ENCODE measurements around the gene PARD3. TPM values are rescaled to one million over a fixed set of nuclear protein-coding genes. Genes with fewer than 3 reads are reported as not detected.

The PARD3 gene
- total RNA-seq, 1 donor from 2014 or later: 27.7 TPM

DNA sequence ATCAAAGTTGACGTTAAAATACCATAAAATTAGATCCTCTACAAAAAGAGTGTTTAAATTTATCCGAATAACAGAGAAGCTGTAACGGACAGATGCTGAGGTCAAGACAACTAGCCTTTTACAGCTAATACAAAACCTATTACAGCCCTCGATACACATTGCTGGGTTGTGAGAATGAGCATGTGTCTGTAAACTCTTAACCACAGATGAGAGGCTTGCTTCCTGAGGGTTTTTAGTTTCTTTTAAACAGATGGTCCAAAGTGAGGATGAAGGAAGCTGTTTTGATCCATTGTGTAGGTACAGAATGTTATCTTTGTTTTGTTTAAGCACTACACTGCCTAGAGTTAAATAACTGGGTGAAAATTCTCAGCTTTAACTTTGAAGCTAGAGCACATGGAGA lies 578.2 kb downstream of the PARD3 start:
- DNase-seq (ENCODE audit: low spot score): no peak

DNA sequence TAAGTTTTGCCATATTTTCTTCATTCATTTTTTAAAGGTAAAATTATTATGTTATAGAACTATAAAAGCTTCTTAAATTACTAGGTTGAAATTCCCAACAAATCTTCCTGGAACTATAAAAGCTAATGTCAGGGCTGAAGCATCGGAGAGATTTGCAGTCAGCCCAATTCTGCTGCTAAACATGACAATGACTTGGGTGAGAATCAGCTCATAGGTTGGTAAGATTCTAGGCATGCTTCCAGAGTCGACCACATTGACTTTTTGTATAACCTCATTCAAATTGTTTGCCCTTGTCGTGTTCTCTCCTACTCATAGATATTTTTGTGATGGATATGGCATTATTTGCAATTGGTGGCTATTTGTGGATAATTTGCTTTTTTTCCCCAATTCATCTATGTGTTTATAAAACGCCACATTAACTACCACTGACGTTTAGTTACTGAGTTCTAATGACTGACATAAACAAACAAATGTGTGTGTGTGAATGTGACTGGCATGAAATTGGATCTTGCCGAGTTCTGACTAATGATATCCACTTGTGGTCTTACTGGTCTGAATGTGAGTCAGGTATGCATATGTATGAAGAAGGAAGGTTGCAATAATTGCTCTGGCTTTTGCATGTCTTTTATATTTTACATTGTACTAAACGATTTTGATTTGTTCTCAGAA lies 579.8 kb downstream of the PARD3 start:
- DNase-seq (ENCODE audit: low spot score): no peak

DNA sequence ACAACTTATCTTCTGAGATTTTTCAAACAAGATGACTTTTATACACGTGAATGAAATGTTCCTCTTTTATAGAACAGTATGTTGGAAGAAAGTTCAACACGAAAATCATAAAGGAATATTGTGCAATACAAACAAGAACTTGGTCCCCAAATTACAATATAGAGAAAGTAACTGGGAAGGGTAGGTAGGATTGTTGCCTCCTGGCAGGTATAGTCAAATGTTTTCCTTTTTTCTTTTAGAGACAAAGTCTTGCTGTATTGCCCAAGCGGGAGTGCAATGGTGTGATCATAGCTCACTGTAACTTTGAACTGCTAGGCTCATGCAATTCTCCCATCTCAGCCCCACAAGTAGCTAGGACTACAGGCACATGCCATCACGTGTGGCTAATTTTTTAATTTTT lies 582.6 kb downstream of the PARD3 start:
- no peak for DNase-seq (ENCODE audit: low spot score)

DNA sequence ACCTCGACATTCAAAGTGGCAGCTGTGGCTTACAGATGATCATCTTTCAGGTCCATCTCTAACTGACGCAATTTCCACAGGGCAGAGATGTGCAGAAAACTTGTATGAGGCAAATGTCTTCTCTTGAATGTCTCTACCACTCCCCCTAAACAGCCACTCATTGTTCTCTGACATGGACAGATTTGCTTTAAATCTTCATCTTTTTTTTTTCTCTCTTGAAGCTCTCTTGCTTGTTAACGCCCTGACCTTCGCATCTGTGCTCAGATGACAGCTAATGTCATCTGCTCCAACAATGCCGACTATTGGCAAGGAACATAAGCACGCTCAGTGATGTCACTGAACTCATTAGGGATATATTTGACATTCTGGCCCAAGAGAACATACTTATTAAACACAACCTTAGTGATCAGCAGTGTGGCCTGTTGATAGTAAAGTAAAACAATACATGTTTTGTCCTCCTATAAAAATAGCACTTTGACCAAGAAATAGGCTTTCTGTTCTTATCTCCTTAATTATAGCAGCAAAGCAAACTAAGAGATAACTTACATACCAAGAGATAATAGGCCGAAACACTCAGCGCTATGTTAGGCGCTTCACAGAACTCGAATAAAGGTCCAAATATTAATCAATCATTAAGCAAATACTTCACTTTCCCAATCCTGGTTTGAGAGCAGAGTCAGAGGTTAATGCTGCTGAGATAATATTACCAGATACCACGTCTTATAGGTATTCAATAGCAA lies 583.5 kb downstream of the PARD3 start:
- DNase-seq (ENCODE audit: low spot score): no peak

DNA sequence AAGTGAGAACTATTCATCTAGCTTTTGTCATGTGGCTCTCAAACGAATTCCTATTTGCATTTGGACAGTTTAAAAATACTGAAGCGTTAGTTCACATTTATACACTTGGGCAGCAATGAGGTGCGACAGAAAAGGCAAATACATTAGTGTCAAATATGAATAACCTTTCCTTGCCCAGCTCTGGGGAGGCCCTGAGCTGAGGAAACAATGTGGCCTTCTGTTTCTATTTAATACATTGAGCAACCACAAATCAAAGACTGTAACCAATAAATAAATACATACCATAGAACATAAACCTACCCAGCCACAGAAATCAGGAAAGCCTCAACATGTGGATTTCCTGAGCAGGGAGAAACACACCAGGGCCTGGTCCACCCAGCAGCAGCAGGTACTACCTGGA lies 585.2 kb downstream of the PARD3 start:
- DNase-seq (ENCODE audit: low spot score): no peak

DNA sequence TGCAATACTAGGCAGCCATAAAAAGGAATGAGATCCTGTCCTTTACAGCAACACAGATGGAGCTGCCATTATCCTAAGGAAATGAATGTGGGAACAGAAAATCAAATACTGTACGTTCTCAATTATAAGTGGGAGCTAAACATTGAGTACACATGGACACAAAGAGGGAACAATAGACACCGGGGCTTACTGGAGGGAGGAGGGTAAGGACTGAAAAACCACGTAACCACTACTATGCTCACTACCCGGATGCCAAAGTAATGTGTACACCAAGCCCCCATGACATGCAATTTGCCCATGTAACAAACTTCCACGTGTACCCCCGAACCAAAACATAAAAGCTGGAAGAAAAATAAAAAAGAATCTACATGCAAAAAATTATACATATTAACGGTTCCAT lies 587.0 kb downstream of the PARD3 start:
- DNase-seq (ENCODE audit: low spot score): no peak

DNA sequence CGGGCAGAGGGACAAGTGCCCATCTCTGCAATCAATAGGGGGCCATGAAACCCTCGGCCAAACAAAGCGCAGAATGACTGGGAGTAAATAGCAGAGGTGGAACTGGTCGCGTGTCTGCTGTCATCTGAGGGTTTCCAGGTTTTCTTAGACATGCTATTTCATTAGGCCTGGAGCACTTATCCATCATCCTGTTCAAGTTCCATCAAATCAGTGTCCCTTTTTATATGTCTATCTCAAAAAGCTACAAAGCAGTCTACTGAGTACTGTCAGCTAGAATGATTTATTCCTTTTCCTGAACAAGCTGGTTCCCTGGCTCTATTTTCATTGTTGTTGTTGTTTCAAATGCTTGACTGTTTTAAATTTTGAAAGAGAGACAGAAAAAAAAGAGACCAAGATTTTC lies 590.5 kb downstream of the PARD3 start:
- no peak for DNase-seq (ENCODE audit: low spot score)

DNA sequence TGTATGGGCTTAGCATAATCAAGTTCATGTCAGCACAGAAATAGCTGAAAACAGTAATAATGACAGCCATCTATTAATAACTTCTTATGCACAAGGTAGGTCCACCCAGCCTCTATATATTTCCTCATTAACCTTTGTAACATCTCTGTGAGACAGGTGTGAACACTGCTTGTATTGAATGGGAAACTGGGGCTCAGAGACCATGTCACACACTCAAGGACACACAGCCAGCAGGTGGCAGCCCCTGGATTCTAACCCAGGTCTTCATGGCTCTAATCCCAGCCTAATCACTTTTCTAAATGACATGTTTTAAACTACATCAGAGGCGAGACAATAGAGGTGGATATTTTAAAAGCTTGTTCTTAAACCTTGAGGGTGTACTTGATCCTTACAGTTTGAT lies 591.4 kb downstream of the PARD3 start:
- DNase-seq (ENCODE audit: low spot score): no peak

DNA sequence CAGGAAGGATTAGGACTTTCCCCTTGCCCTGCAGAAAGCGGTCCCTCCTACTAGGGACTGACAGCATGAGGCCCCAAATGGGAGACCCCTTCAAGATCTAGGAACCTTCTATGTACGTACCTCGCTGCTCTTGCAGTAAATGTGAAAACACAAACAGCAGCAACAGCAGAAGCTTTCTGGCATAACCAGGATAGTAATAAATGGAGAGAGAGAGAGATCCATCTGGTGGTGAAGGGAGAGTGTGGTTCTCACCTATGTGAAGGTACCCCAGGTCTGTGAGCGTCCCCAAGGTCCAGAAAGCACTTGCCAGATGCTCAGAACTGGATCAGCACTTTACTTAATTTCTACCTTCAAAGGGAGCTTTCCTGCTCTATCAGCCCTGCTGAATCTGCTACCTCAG lies 592.7 kb downstream of the PARD3 start:
- no peak for DNase-seq (ENCODE audit: low spot score)

DNA sequence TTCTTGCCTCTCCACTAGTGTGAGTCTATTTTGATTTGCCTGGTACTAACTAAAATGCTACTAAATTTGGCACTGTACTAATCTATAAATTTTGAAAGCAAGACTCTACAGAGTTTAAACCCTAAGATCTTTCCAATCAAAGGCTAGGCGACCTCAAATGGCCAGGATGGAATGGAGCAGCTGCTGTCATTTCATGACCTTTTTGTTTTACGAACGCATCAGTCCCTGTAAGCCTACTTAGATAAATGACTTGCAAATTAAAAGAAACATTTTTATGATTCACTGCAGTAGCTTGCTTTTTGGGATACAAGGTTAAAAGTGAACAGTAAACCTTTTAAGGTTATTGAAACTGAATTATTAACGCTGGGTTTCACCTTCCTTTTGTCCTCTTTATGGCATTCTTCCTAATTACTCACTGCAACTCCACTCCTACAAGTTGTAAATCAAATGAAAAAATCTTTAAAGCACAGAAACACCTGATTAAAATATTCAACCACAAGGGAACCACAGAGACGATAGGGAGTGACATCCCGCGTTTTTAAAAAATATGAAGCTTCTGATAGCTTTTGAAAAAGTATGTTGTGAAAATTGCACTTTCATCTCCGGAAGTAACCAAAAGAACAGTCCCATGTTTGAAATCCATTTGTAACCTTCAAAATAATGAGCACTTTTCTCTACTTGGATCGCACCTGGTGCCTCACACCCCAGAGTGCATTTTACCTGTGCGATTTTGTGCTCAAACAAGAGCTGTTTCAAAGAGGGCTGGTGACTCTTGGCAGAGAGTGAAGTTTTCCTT lies 595.1 kb downstream of the PARD3 start:
- no peak for DNase-seq (ENCODE audit: low spot score)

DNA sequence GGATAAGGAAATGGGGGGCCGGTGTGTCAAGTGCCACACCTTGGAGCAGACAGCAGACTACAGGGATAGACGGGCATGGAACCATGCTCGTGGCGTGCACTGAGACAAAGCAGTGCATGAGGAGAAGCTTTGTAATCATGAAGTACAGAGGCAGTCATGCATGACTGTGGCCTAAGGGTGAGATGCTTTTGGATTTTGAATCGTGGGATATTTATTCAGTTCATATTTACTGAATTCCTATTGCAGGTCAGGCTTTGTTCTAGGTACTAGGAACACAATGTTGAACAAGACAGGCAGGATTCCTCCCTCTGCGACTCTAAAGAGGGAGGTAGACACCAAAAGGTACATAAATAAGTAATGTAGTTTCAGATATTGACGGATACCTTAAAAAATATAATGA lies 597.6 kb downstream of the PARD3 start:
- DNase-seq (ENCODE audit: low spot score): no peak

DNA sequence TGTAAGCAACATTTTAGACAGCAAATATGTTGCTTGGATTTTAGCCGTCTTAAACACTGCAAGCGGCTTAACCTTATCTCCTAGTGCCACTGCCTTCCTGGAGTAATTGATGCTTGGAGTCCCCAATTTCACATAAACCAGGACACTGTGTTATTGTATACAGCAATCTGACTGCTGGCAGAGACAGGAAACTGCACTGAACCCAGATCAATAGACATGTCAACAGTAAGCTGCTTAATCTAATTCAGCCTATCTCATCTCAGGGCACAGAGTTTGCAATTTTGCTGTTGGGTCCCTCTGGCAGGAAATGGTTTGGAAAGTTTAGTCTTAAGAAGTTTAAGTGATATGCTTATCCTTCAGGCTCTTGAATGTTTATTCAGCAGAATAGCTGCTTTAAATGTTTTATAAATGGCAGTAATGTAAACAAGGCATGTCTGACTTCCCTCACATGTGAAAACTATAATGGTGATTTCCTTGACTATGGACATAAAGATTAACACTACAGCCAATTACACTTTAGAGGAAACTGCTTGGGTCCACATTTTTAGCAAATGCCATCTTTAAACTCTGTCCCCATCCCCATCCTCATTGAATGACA lies 598.6 kb downstream of the PARD3 start:
- no peak for DNase-seq (ENCODE audit: low spot score)

DNA sequence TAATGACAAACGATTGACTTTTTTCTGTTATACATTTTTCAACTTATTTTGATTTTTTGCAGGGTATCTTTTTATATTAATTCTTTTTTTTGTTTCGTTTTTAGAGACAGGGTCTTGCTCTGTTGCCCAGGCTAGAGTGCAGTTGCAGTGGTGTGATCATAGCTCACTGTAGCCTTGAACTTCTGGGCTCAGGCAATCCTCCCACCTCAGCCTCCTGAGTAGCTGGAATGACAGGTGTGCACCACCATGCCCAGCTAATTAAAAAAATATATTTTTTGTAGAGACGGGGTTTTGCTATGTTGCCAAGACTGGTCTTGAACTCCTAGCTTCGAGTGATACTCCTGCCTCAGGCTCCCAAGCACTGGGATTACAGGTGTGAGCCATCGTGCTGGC lies 601.3 kb downstream of the PARD3 start:
- no peak for DNase-seq (ENCODE audit: low spot score)

DNA sequence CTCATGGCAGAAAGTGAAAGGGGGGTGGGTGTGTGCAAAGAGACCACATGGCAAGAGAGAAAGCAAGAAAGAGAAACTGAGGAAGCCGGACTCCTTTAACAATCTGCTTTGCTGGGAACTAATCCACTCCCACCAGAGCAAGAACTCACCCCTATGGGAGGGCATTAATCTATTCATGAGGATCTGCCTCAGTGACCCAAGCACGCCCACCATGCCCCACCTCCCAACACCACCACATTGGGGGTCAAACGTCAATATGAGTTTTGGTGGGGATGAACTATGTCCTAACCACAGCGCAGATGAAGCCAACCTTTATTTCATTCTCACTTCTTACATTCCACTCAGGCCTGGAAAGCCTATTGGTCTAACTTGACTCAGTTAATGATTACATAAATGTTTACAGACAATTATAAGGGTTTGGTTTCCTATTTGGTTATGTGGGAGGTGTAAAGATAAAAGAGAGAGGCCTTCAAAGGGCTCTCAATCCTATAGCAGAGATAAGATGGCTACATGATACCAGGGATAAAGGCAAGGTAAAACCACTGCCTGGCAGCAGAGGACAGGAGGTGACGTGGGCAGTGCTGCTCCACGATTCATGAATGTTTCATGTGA lies 601.8 kb downstream of the PARD3 start:
- DNase-seq (ENCODE audit: low spot score): no peak

DNA sequence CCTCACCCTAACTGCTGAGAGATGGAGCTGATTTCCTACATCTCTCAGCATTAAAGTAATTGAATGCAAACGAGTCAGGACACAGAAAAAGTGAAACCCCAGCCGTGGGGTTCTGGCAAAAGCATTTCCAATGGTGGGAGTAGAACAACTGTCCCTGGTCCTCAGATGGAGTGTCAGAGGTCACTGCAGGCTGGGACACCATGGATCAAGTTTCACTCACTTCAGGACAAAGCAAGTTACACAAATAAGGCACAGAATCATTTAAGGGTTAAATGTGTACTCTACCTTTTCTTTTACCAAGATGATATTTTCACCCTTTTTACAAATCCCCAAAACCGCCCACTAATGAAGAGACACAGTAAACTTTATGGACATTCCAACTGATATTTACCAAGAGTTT lies 607.8 kb downstream of the PARD3 start:
- no peak for DNase-seq (ENCODE audit: low spot score)

DNA sequence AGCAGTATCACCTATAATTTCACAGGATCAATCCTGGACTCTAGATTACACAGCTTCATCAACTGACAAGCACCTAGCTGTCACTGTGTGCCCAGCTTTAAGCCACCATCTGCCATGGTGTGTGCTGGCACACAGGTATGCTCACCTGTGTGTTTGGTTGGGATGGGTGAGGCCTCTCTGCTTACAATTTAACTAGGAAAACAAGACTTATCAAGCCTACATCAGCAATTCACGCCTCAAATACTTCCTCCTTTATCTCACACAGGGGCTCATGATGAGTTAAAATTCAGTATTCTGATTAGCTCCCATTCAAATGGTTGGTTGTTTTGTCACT lies 608.2 kb downstream of the PARD3 start:
- no peak for DNase-seq (ENCODE audit: low spot score)

DNA sequence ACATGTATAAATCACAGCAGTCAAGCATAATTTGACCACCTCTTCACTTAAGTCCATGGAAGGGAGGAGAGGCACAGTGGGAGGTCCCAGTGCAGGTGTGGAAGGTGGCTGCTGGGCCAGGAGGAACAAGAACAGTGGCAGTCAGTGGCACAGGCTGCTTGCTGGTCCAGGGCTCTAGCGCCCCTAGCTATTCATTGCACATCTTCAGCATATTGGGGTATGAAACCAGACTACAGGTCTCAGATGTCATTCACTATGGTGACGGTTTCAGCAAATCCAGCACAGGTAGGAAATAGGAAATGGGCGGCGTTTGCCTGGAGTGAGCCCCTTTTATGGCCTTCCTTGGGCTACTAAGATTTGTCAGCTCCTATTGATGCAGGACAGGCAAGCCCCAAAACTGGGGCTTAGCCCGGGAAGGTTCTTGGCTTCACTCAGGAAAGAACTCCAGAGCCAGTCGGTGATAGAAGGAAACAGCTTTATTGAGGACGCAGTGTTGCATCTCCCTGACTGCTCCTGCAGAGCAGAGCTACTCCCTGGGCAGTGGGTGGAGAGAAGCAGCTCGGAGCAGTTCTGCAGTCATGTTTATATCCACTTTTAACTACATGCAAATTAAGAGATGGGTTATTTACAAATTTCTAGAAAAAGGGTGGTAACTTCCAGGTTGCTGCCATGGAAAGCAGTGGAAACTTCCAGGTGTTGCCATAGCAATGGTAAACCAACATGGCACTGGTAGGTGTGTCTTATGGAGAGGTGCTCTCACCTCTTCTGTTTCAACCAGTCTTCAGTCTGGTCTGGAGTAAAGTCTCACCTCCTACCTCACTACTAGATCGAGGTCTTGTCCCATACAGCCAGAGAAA lies 608.8 kb downstream of the PARD3 start:
- DNase-seq (ENCODE audit: low spot score): no peak

DNA sequence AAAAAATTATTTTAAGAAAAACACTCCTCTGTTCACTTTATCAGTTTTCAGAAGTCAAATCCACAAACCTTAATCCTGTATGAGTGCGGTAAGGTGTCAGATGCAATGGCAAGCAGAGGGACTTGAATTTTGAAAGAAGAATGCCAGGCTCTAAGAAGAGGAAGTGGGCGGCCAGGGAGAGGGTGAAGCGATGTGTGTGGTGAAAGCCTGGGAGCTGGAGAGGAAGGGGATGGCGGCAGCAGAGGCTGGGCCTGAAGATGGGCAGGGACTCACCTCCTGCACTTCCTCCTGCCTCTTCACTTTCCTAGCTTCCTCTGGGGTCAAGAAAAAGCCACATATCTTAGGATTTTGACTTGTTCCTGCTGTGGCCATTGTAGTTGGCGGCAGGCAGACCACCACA lies 609.6 kb downstream of the PARD3 start:
- no peak for DNase-seq (ENCODE audit: low spot score)

DNA sequence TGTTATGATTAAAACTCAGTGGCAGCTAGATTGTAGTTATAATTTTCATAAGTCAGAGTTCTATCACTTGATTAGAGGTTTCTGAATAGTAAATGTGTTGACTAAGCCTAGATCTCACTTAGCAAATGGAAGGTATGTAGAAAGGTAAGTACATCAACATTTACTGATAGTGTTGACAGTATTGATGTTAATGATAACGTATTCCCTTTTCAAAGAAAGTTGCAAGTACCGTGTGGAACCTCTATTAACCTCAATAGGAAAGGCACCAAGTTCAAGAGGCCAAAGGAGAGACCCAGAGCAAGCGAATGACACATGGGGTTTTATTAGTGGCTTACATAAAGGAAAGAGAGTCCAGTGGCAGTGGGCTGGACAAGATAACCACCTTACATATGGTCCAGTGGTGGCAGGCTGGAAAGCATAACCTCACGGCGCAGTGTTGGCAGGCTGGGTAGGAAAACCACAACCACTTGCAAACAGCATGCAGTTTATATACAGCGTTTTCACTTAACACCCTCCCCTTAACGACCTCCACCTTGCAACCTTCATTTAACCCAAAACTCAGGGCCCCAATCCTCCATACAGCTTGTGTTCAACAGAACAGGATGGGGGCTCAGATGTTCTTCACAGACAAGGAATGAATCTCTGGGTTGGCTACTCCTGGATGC lies 611.0 kb downstream of the PARD3 start:
- DNase-seq (ENCODE audit: low spot score): no peak

DNA sequence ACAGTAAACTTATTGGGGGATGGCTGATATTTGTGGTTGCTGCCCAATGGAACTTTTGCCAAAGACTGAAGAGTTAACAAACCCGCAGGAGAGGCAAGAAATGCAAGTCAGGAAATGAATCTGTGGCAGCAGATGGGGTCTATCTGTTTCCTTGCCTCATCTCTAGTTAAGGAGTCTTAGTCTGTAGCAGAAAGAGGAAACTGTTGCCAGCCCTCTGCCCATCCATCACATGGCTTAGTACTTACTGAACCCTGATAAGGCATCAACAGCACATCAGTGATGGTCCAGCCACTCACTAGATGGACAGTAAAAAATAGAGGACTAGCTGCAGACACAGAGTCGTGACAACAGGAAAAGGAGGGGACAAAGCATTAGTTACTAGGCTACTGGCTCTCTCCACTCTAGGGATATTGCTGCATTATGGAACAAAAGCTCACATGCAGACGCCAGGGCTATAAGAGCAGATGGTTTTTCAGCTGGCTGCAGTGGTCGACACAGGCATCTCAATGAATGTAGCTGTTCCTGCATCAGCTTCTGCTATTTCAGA lies 614.7 kb downstream of the PARD3 start:
- no peak for DNase-seq (ENCODE audit: low spot score)

Data from mesenteric fat pad (tissue), 1 donor.